ENCODE data around the gene CILP2. TPM values are rescaled to one million over a fixed set of nuclear protein-coding genes. Genes with fewer than 3 reads are reported as not detected.

CILP2 gene
- total and polyA plus RNA-seq, 2 of the 4 experiments (the other 2 are of a cell fraction), result 0.18 to 0.87 TPM

DNA sequence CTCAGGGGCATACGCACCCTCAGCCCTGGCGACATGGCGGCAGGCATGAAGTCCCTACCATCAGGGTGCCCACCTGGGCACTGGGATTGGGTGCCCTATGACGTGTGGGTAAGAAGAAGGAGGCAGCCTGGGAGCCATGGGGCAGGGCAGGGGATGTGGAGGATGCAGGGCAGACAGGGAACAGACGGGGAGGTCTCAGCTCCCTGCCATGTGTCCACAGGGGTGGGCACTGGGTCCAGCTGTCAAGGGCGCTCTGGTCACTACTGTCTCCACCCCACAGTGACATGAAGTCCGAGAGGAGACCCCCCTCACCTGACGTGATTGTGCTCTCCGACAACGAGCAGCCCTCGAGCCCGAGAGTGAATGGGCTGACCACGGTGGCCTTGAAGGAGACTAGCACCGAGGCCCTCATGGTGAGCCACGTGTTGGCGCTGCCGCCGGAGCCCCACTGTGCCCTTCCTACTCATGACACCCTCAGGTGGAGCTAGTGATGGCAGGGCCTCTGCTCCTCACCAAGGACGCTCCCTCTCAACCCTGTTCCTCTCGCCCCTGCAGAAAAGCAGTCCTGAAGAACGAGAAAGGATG lies 45.9 kb upstream of the CILP2 start:
- no peak overlapping the region for H3K4me2 ChIP-seq (ENCODE audit: low read depth, low read length)
- no peak overlapping the region for H2BK20ac ChIP-seq (ENCODE audit: low read depth, low read length)
- no peak overlapping the region for H3K4ac ChIP-seq (ENCODE audit: low read depth, low read length)
- no peak overlapping the region for H3K27ac ChIP-seq (ENCODE audit: insufficient read depth, low read length)
- H3K36me3 ChIP-seq (ENCODE audit: control insufficient read depth, insufficient read depth, low read length), result peaks cover 36% of the 10 kb centered on the region
- H2BK120ac ChIP-seq (ENCODE audit: low read depth, low read length), result no peak overlapping the region
- ATAC-seq (ENCODE audit: low read depth) (no peak), DNase-seq (no peak)
- no peak overlapping the region for H4K8ac ChIP-seq (ENCODE audit: low read depth in 2 of 2, low read length in 2 of 2)
- WGBS, 2 experiments (ENCODE audit: extremely low coverage in 2 of 2, insufficient read length in 1 of 2), result 90% methylated on average over 2 of the region's 21 CpGs; no CpG with 5 or more reads in 1 of the 2 experiments
- POLR2A ChIA-PET (ENCODE audit: unreplicated experiment), result interaction anchor here (0.6 kb wide), 1 partner anchor 111 kb away, joined by 6 read pairs; no protein-coding TSS in a partner anchor
- H3K9ac ChIP-seq (ENCODE audit: low read depth, low read length), result no peak overlapping the region
- no peaks in the 10 kb centered on the region for H3K27me3 ChIP-seq (ENCODE audit: control insufficient read depth, insufficient read depth, low read length)
- H4K5ac ChIP-seq (ENCODE audit: low read depth, low read length), result no peak overlapping the region
- H2AK5ac ChIP-seq (ENCODE audit: low read depth, low read length), result no peak overlapping the region
- no peaks in the 10 kb centered on the region for H3K9me3 ChIP-seq (ENCODE audit: control insufficient read depth, insufficient read depth, low read length)
- no TSS peak for BruUV-seq (replicated peaks)
- H2BK5ac ChIP-seq (ENCODE audit: low read depth, low read length, poor library complexity, severe bottlenecking), result no peak overlapping the region
- H4K20me1 ChIP-seq (ENCODE audit: insufficient read depth, low read length), result peaks cover 6% of the 10 kb centered on the region
- peaks cover 20 to 74% of the 10 kb centered on the region in 2 experiments for H3K79me1 ChIP-seq (ENCODE audit: low read depth in 1 of 2, low read length in 2 of 2)
- H3K18ac ChIP-seq (ENCODE audit: low read depth, low read length), result no peak overlapping the region
- H4K91ac ChIP-seq (ENCODE audit: insufficient read depth, low read depth, low read length), result no peak overlapping the region
- H3K9me1 ChIP-seq (ENCODE audit: insufficient read depth, low read length), result peaks cover 15% of the 10 kb centered on the region
- CTCF ChIA-PET, result interaction anchor here (0.6 kb wide), 1 partner anchor 322 kb away, joined by 5 read pairs; no protein-coding TSS in a partner anchor
- H3K14ac ChIP-seq (replicated peaks; ENCODE audit: low read depth, low read length), result no peak overlapping the region
- H3K4me3 ChIP-seq (ENCODE audit: insufficient read depth, low read depth, low read length), result no peak overlapping the region
- no peak overlapping the region for H3K56ac ChIP-seq (ENCODE audit: extremely low read depth, insufficient read depth, low read length)
- TF ChIP-seq BHLHE40 (IDR thresholded peaks at IDR 0.05; ENCODE audit: low read depth, low read length) (no peak), RAD21 (IDR thresholded peaks at IDR 0.05; ENCODE audit: low read length) (no peak)
- intact Hi-C loops (cut with micrococcal nuclease) (no loop called here), in situ Hi-C loops (cut with MboI; ENCODE audit: low sequenced_read_pairs) (loop anchor here (5.0 kb wide), 1 partner anchor 125 kb away; no protein-coding TSS in a partner anchor), dilution Hi-C loops (cut with HindIII; ENCODE audit: low sequenced_read_pairs, unreplicated experiment) (no loop called here)
- H2BK15ac ChIP-seq (ENCODE audit: low read depth, low read length), result no peak overlapping the region
- no peak overlapping the region for H3K23ac ChIP-seq (ENCODE audit: low read depth, low read length)
- peaks cover 19% of the 10 kb centered on the region for H3K4me1 ChIP-seq (ENCODE audit: control insufficient read depth, insufficient read depth, low read length)
- H2AFZ ChIP-seq (replicated peaks; ENCODE audit: low read length, poor library complexity), result no peak overlapping the region
- H2AK9ac ChIP-seq (replicated peaks; ENCODE audit: low read depth, low read length, poor library complexity), result no peak overlapping the region

Data from IMR-90 (cell line).